ENCODE results near the gene ETHE1. TPM values are rescaled to one million over a fixed set of nuclear protein-coding genes. Genes with fewer than 3 reads are reported as not detected.

The ETHE1 gene
- total and polyA plus RNA-seq, 2 donors from 2014 or later = 61.3 to 81.8 TPM

- TF ChIP-seq CTCF (IDR thresholded peaks at IDR 0.05; ENCODE audit: borderline replicate concordance, extremely low read depth, insufficient read depth) = no peak
These were observed 36.9 kb upstream of the ETHE1 start for GRCh38 chr19:43563816-43564457.

GRCh38 chr19:43562698-43563241 is 35.8 kb upstream of the ETHE1 start:
- no peaks in the 10 kb centered on the region for H3K9me3 ChIP-seq (ENCODE audit: control insufficient read depth in 2 of 3, insufficient read depth in 1 of 3, low read length in 3 of 3)
- H3K4me1 ChIP-seq (ENCODE audit: control insufficient read depth in 2 of 3, insufficient read depth in 2 of 3, low read depth in 1 of 3, low read length in 3 of 3) = peaks cover 0 to 4% (median 4%) of the 10 kb centered on the region in 3 donors
- DNase-seq (peak in 1 of 5 donors; percentile 92), FAIRE-seq (no peak)
- peak overlapping the region; percentile 22 to 66 for H3K27ac ChIP-seq (ENCODE audit: low read depth in 2 of 2, low read length in 2 of 2)
- TF ChIP-seq CTCF (IDR thresholded peaks at IDR 0.05; ENCODE audit: borderline replicate concordance, extremely low read depth, insufficient read depth) = no peak
- no peak overlapping the region for H3K4me3 ChIP-seq (ENCODE audit: low read length in 3 of 3)
- no peak overlapping the region for H3K9ac ChIP-seq (ENCODE audit: low read length in 3 of 3)
- H3K27me3 ChIP-seq (ENCODE audit: control insufficient read depth, insufficient read depth, low read length) = no peaks in the 10 kb centered on the region
- intact Hi-C loops (cut with DNase I) = no loop called here
- H3K36me3 ChIP-seq (ENCODE audit: control insufficient read depth in 2 of 3, insufficient read depth in 3 of 3, low read length in 3 of 3) = peaks cover 6 to 16% (median 7%) of the 10 kb centered on the region in 3 donors

More at GRCh38 chr19:43563816-43564457, 36.9 kb upstream of the ETHE1 start:
- Histone ChIP-seq H3K9ac (ENCODE audit: low read length in 3 of 3) (no peak overlapping the region), H3K4me3 (ENCODE audit: low read length in 3 of 3) (no peak overlapping the region), H3K9me3 (ENCODE audit: control insufficient read depth in 2 of 3, insufficient read depth in 1 of 3, low read length in 3 of 3) (no peaks in the 10 kb centered on the region), H3K4me1 (ENCODE audit: control insufficient read depth in 2 of 3, insufficient read depth in 2 of 3, low read depth in 1 of 3, low read length in 3 of 3) (peaks cover 0 to 4% (median 4%) of the 10 kb centered on the region in 3 donors), H3K36me3 (ENCODE audit: control insufficient read depth in 2 of 3, insufficient read depth in 3 of 3, low read length in 3 of 3) (peaks cover 6 to 12% (median 7%) of the 10 kb centered on the region in 3 donors), H3K27me3 (ENCODE audit: control insufficient read depth, insufficient read depth, low read length) (no peaks in the 10 kb centered on the region), H3K27ac (ENCODE audit: low read depth in 2 of 2, low read length in 2 of 2) (no peak overlapping the region)
- intact Hi-C loops (cut with DNase I) = no loop called here
- DNase-seq (no peak), FAIRE-seq (no peak)

GRCh38 chr19:43562226-43562697 is 35.3 kb upstream of the ETHE1 start:
- Histone ChIP-seq H3K27ac (ENCODE audit: low read depth in 2 of 2, low read length in 2 of 2) (peak overlapping the region; percentile 22 to 66), H3K9ac (ENCODE audit: low read length in 3 of 3) (no peak overlapping the region), H3K4me3 (ENCODE audit: low read length in 3 of 3) (no peak overlapping the region), H3K9me3 (ENCODE audit: control insufficient read depth in 2 of 3, insufficient read depth in 1 of 3, low read length in 3 of 3) (no peaks in the 10 kb centered on the region), H3K4me1 (ENCODE audit: control insufficient read depth in 2 of 3, insufficient read depth in 2 of 3, low read depth in 1 of 3, low read length in 3 of 3) (peaks cover 0 to 4% (median 4%) of the 10 kb centered on the region in 3 donors), H3K27me3 (ENCODE audit: control insufficient read depth, insufficient read depth, low read length) (no peaks in the 10 kb centered on the region), H3K36me3 (ENCODE audit: control insufficient read depth in 2 of 3, insufficient read depth in 3 of 3, low read length in 3 of 3) (peaks cover 6 to 17% (median 7%) of the 10 kb centered on the region in 3 donors)
- DNase-seq (peak in 1 of 5 donors; percentile 46), FAIRE-seq (no peak)
- intact Hi-C loops (cut with DNase I) = no loop called here
- TF ChIP-seq CTCF (IDR thresholded peaks at IDR 0.05; ENCODE audit: borderline replicate concordance, extremely low read depth, insufficient read depth) = no peak

Measured in kidney (tissue), 14 donors.